GM18951 (cell line): ENCODE data around the gene RBMS1.
"Not testable (repeated sequence)": the region's sequence is repeated elsewhere in the genome, so short reads cannot be mapped to it uniquely, and the experiment has no call there.

Experiments
- POLR2A ChIP-seq: IDR thresholded peaks from 4 replicates; pipeline ENCODE4 v1.6.1; 2011; ENCODE audit warnings: mild to moderate bottlenecking; ENCODE audit not compliant: insufficient read length, insufficient read depth; ENCODE audit errors: extremely low read depth
- in situ Hi-C: fragments of 300-500 bp; cut with MboI; formaldehyde crosslinking; loops from one replicate; pipeline ENCODE4 v1.12.0; 2022; ENCODE audit warnings: low sequenced_read_pairs, mixed read lengths, inconsistent platforms; ENCODE audit not compliant: unreplicated experiment

RBMS1 gene

GRCh38 chr2:160453111-160453820 lies 40.3 kb downstream of the RBMS1 start:
- TF ChIP-seq POLR2A = no peak
- in situ Hi-C loops = no loop called here

DNA sequence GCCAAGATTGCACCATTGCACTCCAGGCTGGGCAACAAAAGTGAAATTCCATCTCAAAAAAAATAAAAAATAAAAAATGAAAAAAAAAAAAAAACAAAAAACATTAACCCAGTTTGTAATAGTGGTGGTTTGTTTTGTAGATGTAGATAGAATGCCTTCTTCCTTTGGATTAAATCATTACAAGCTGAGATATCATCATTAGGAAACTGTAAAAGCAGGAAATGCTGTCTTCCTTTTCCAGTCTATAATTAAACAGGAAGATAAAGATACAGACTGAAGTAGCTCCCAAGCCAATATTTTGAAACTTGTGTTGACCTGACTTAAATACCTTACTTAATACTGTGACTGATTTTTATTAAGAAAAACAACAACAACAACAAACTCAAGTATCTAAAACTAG lies 43.1 kb downstream of the RBMS1 start:
- in situ Hi-C loops = no loop called here
- no peak for TF ChIP-seq POLR2A

DNA sequence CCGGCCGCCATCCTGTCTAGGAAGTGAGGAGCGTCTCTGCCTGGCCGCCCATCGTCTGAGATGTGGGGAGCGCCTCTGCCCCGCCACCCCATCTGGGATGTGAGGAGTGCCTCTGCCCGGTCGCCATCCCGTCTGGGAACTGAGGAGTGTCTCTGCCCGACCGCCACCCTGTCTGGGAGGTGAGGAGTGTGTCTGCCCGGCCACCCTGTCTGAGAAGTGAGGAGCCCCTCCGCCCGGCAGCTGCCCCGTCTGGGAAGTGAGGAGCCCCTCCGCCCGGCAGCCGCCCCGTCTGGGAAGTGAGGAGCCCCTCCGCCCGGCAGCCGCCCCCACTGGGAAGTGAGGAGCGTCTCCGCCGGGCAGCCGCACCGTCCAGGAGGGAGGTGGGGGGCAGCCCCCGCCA lies 44.8 kb downstream of the RBMS1 start:
- in situ Hi-C loops = not testable (repeated sequence)

DNA sequence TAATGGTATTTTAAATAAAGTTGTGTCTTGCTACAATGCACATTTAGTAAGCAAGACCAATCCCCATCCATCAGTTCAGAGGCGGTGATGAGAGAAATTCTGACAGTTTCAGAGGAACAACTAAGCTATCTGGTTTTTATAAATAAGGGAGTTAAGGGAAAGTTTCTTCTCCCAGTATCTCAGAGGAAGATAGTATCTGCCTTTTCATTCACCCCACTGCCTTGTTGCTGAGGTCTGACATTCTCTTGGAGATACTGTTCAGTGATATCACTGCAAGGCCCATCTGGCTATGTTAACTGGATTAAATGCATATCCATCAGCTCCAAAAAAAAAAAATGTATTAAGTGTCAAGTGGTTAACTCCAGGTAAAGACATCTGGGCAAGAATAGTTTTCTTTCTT lies 47.9 kb downstream of the RBMS1 start:
- TF ChIP-seq POLR2A = no peak
- in situ Hi-C loops = no loop called here

DNA sequence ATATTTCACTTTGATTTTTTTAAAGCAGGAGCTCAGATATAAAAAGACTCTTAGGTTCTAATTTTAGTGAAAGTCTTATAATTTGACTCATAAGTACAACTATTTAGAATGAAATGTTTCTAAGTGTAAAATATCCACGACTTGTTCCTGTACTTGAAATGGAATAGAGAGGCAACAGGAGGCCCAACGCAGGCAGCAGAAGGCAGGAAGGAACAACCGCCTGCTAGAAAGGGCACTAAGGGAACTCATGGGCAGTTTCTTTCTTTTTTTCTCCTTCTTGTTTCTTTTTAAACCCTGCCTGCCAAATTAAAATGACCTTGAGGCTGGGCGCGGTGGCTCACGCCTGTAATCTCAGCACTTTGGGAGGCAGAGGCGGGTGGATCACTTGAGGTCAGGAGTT lies 51.0 kb downstream of the RBMS1 start:
- in situ Hi-C loops = no loop called here

DNA sequence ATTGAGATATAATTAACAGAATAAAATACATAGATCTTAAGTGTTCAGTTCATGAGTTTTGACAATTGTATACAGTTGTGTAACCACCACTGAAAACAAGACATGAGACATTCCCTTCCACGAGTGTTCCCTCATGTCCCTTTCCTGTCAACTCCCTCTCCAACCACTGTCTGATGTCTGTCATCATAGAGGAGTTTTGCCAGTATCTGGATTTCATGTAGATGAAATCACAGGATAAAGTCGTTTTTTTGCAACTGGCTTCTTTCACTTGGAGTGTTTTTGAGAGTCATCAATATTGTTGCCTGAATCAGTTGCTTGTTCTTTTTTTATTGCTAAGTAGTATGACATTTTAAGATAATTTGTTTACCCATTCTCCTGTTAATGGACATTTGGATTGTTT lies 52.7 kb downstream of the RBMS1 start:
- TF ChIP-seq POLR2A = no peak
- in situ Hi-C loops = no loop called here

More for the DNA sequence above, 51.0 kb downstream of the RBMS1 start:
- TF ChIP-seq POLR2A = no peak

DNA sequence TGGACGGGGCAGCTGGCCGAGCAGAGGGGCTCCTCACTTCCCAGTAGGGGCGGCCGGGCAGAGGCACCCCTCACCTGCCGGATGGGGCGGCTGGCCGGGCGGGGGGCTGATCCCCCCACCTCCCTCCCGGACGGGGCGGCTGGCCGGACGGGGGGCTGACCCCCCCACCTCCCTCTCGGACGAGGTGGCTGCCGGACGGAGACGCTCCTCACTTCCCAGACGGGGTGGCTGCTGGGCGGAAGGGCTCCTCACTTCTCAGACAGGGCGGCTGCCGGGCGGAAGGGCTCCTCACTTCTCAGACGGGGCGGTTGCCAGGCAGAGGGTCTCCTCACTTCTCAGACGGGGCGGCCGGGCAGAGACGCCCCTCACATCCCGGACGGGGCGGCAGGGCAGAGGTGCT lies 54.6 kb downstream of the RBMS1 start:
- in situ Hi-C loops = not testable (repeated sequence)

GRCh38 chr2:160437273-160437672 lies 56.3 kb downstream of the RBMS1 start:
- in situ Hi-C loops = no loop called here
- TF ChIP-seq POLR2A = no peak

DNA sequence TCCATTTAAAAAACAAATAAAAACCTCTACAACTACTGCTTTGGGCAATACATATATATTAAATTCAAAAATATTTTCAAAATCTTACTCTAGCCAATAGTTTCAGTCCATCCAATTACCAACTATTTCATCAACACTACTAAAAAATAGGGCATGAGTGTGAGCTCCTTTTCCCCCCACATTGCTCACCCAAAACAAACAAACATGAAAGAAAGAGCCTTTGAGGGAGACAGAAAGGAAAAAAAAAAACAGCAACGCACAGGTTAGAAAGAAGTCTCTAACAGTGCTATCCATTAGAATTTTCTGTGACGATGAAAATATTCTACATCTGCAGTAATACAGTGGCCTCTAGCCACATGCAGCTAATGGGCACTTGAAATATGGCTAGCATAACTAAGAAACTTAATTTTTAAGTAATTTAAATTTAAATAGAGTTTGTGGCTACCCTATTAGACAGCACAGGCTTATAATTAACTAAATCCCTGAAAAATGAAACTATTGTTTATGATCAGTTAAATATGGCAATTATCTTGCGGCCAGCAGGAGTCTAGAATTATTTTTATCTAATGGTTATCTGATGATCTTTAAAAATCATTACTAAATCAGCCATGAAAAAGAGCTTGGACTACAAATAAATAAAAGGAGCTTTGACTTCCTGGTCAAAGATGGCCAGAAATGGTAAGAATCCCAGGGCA lies 59.2 kb downstream of the RBMS1 start:
- in situ Hi-C loops = no loop called here
- TF ChIP-seq POLR2A = no peak

DNA sequence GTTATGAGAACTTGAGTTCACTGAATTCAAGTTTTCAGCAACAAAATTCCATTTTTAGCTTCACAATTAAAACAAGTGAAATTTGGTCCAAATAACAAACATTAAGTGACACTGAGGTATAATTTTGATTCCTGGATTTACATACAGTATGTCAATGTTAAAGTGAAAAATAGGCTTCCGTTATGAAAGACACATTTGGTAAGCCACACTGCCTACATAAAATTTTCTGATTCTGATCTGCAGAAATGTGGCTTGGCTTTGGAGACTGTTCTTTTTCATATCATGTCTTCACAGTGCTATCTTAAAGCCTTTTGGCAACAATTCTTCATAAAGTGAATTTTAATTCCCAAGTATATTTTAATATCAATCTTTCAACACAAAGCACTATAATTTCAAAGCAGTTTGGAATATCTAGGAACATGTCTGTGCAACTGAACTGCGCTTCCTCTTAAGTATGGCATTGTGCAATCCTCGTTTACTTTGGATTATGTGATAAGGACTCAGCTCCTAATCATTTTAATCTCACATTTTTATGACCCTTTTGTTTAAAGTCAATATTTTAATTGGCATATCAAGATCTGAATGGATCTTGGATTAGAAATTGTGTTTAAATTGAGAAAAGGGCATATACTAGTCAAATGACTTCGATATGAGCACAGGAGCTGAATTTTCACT lies 60.0 kb downstream of the RBMS1 start:
- in situ Hi-C loops = no loop called here
- no peak for TF ChIP-seq POLR2A

GRCh38 chr2:160432633-160433032 lies 61.0 kb downstream of the RBMS1 start:
- in situ Hi-C loops = no loop called here
- TF ChIP-seq POLR2A = no peak

- no peak for TF ChIP-seq POLR2A
- in situ Hi-C loops = no loop called here
Observed at GRCh38 chr2:160431441-160431840, 62.2 kb downstream of the RBMS1 start.

GRCh38 chr2:160430001-160430344 lies 63.6 kb downstream of the RBMS1 start:
- in situ Hi-C loops = no loop called here
- TF ChIP-seq POLR2A = no peak
